Measurements from ENCODE around the gene ACTR1B.

DNA sequence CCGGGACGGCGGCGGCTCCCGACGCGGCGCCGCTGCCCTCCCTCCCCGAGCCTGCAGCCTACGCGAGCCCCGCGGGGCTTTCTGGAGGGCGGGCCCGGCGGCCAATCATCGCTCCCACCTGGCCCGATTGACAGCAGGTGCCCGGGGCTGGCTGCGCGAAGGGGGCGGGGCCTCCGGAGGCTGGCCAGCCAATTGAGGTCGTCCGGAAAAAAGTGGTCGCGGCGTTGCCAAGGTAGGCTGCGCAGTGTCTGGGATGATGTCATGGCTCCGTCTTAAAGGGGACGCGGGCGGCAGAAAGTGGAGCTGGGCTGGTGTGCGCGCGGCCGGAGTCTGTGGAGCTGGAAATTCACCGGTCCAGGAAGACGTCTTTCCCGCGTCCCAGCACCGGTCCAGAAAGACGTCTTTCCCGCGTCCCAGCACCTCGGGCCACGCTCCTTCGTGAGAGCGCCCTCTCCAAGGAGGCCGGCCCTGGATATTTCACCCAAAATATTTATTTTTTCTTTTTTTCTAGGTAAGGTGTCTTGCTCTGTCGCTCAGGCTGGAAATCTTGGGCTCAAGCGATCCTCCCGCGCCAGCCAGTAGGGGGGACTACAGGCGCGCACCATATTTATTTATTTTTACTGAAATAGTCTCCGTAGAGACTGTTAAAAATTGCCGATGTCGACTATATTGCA is at the start of gene ACTR1B:
- TF ChIP-seq, protein P1, sequence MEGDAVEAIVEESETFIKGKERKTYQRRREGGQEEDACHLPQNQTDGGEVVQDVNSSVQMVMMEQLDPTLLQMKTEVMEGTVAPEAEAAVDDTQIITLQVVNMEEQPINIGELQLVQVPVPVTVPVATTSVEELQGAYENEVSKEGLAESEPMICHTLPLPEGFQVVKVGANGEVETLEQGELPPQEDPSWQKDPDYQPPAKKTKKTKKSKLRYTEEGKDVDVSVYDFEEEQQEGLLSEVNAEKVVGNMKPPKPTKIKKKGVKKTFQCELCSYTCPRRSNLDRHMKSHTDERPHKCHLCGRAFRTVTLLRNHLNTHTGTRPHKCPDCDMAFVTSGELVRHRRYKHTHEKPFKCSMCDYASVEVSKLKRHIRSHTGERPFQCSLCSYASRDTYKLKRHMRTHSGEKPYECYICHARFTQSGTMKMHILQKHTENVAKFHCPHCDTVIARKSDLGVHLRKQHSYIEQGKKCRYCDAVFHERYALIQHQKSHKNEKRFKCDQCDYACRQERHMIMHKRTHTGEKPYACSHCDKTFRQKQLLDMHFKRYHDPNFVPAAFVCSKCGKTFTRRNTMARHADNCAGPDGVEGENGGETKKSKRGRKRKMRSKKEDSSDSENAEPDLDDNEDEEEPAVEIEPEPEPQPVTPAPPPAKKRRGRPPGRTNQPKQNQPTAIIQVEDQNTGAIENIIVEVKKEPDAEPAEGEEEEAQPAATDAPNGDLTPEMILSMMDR (IDR thresholded peaks at IDR 0.05): no peak
- peak in 1 of 2 donors; percentile 23 for TF ChIP-seq POLR2A (IDR thresholded peaks at IDR 0.05)

Data from lower leg skin (tissue), 3 donors.